T47D (cell line): ENCODE measurements around the gene PTRHD1.

Experiments
- DNase-seq, 2 experiments: peaks; one replicate each; pipeline versions ENCODE4 v3.0.0 to v3.0.0-alpha.2; 2011 to 2012; ENCODE audit warnings: low read depth in 1 of 2, low spot score in 1 of 2
- JUND ChIP-seq: IDR thresholded peaks from 2 replicates; pipeline ENCODE4 v1.6.1; 2012; ENCODE audit warnings: low read depth
- in situ Hi-C: cut with HindIII; loops from 2 replicates; pipeline ENCODE4 v1.10.0; 2016; ENCODE audit warnings: low sequenced_read_pairs, low pct_unique_long_range_greater_than_20kb

PTRHD1 gene

DNA sequence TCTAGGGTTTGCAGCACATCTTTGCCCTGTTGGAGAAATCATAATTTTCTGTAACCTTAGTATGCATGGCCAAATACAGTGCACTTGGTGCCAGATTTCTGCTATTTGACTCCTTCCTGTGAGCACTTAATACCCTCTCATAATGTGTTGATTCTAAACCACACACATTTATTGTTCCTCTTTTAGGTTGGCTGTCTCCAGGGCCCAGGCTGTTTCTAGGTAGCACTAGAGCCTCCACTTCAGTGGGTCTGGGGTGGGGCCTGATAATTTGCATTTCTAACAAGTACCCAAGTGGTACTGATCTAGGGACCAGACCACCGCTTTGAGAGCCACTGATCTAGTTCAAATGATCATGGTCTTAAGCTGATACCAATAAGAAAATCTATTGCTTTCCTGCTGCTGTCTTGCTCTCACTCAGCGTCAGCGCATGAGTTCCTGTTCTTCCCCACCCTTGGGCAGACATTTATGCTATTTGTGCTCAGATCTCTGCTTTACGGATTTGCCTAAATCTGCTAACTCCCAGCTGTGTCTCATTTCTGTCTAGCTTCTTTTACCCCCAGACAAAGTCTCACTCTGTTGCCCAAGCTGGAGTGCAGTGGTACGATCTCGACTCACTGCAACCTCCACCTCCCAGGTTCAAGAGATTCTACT is 7.4 kb downstream of the PTRHD1 start:
- no peak for DNase-seq
- TF ChIP-seq JUND = no peak
- in situ Hi-C loops = no loop called here

DNA sequence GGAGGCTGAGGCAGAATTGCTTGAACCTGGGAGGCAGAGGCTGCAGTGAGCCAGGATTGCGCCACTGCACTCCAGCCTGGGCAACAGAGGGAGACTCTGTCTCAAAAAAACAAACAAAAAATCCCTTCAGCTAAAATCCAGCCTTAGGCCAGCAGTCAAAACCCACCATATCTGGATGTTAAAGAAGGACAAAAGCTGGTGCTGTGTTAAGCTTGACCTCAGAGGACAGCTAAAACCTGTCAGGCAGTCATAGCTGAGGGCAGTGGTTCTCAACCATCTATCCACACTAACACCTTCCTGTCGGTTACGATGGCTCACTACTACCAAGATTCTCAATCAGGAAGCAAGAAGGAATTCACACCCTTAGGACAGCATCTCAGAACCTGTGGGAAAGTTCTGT is 9.6 kb downstream of the PTRHD1 start:
- DNase-seq = no peak
- TF ChIP-seq JUND = no peak
- in situ Hi-C loops = no loop called here

GRCh38 chr2:24779116-24779515 is 14.1 kb downstream of the PTRHD1 start:
- no peak for TF ChIP-seq JUND
- in situ Hi-C loops = no loop called here
- DNase-seq = peak in 1 of 2 experiments; percentile 54

DNA sequence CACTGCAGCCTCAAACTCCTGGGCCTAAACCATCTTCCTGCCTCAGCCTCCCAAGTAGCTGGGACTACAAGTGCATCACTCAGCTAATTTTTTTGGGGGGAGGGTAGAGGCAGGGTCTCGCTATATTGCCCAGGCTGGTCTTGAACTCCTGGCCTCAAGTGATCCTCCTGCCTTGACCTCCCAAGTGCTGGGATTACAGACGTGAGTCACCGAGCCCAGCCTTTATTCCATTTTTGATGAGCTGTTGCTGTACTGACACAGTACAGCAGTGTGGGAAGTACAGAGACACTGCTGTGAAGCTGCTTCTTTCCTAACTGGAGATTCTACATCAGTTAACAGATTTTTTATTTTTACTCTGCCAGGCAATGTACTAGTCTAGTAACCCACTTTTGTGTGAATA is 18.8 kb downstream of the PTRHD1 start:
- no peak for DNase-seq
- in situ Hi-C loops = no loop called here
- no peak for TF ChIP-seq JUND

- DNase-seq = no peak
- TF ChIP-seq JUND = no peak
- in situ Hi-C loops = no loop called here
These were observed 21.2 kb downstream of the PTRHD1 start for GRCh38 chr2:24771764-24772586.

DNA sequence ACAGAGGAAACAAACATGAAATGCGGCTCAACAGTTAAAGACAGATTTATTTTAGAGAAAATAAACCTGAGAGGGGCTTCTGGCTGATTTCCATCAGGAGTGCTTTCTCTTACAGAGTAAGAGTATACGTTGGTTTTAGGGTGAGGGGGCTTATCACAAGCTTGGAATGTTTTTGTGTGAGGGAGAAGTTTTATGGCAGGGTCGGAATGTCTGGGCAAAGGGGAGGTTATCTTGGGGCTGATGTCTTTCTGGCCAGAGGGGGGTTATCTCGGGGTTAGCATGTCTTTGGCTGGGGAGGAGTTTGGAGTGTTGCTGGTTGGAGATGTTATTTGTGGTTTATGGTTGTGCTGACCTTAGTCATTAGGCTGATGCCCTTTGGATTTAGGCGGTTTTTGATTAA is 22.1 kb downstream of the PTRHD1 start:
- in situ Hi-C loops = no loop called here
- no peak for TF ChIP-seq JUND
- no peak for DNase-seq

GRCh38 chr2:24768601-24769000 is 24.6 kb downstream of the PTRHD1 start:
- DNase-seq = no peak
- TF ChIP-seq JUND = no peak
- in situ Hi-C loops = no loop called here

DNA sequence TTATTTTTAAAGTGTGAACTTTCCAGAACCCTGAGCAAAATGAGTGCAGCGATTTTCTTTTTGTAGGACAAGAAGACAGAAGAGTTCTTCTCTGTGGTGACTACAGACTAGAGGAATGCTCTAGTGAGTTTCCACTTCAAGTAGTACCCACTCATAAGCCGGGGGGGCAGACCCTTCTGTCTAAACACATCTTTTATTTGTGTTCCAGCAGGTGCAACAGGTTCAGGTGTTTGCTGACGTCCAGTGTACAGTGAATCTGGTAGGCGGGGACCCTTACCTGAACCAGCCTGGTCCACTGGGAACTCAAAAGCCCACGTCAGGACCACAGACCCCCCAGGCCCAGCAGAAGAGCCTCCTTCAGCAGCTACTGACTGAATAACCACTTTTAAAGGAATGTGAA is 25.2 kb downstream of the PTRHD1 start:
- in situ Hi-C loops = no loop called here

GRCh38 chr2:24766609-24767008 is 26.6 kb downstream of the PTRHD1 start:
- no peak for DNase-seq
- no peak for TF ChIP-seq JUND
- in situ Hi-C loops = no loop called here

More for the DNA sequence above, 25.2 kb downstream of the PTRHD1 start:
- peak in 1 of 2 experiments; percentile 53 for DNase-seq
- no peak for TF ChIP-seq JUND

- TF ChIP-seq JUND = no peak
- DNase-seq = no peak
- in situ Hi-C loops = no loop called here
These were observed 29.3 kb downstream of the PTRHD1 start for GRCh38 chr2:24763843-24764242.

GRCh38 chr2:24762518-24762917 is 30.7 kb downstream of the PTRHD1 start:
- in situ Hi-C loops = no loop called here
- TF ChIP-seq JUND = no peak
- DNase-seq = no peak

GRCh38 chr2:24761866-24762265 is 31.3 kb downstream of the PTRHD1 start:
- TF ChIP-seq JUND = no peak
- no peak for DNase-seq
- in situ Hi-C loops = no loop called here

DNA sequence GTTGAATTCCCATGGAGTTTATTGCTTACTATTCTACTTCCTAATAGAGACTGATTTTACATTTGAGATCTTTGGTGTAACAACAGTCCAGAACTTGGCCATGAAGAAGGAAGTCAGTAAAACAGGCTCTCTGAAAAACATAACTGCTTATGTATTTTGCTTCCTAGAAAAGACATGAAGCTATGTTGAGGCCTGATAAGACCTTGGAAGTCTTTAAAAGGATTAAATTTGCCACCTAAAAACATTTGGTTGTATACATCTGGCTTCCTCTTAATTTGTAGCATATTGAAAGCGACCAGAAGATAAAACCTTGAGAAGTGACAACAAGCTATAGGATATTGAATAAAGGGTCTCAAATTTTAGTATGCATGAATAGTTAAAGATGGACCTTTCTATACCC is 36.4 kb downstream of the PTRHD1 start:
- DNase-seq = no peak
- TF ChIP-seq JUND = no peak
- in situ Hi-C loops = no loop called here
